IPS-20b (cell line): ENCODE measurements around the gene DDX24.

Experiments
- H3K27ac ChIP-seq: one replicate; pipeline ENCODE4 v1.5.1; 2013; ENCODE audit warnings: low read length
- H3K27me3 ChIP-seq: 2 replicates; pipeline ENCODE4 v1.6.1; 2013; ENCODE audit warnings: mild to moderate bottlenecking, low read length, inconsistent platforms; ENCODE audit not compliant: insufficient read depth
- H3K36me3 ChIP-seq: 2 replicates; pipeline ENCODE4 v1.6.1; 2013; ENCODE audit warnings: low read depth, mild to moderate bottlenecking, inconsistent platforms, low read length, moderate library complexity; ENCODE audit not compliant: insufficient read depth
- H3K4me1 ChIP-seq: 2 replicates; pipeline ENCODE4 v1.6.1; 2013; ENCODE audit warnings: mild to moderate bottlenecking, control low read depth, inconsistent platforms, low read length, moderate library complexity; ENCODE audit not compliant: insufficient read depth
- H3K4me3 ChIP-seq: 2 replicates; pipeline ENCODE4 v1.5.1; 2013; ENCODE audit warnings: mild to moderate bottlenecking, low read length, inconsistent platforms
- H3K9ac ChIP-seq: 2 replicates; pipeline ENCODE4 v1.6.1; 2013; ENCODE audit warnings: low read depth, mild to moderate bottlenecking, inconsistent platforms, low read length, moderate library complexity
- H3K9me3 ChIP-seq: 2 replicates; pipeline ENCODE4 v1.6.1; 2013; ENCODE audit warnings: mild to moderate bottlenecking, low read depth, low read length, inconsistent platforms; ENCODE audit not compliant: insufficient read depth

DDX24 gene

GRCh38 chr14:94043756-94044475 is 37.1 kb downstream of the DDX24 start:
- Histone ChIP-seq H3K27ac (no peak overlapping the region), H3K9me3 (no peaks in the 10 kb centered on the region), H3K4me3 (no peak overlapping the region), H3K27me3 (no peaks in the 10 kb centered on the region), H3K36me3 (peaks cover 53% of the 10 kb centered on the region), H3K9ac (no peak overlapping the region), H3K4me1 (no peaks in the 10 kb centered on the region)

GRCh38 chr14:94043111-94043755 is 37.8 kb downstream of the DDX24 start:
- Histone ChIP-seq H3K9ac (no peak overlapping the region), H3K4me1 (no peaks in the 10 kb centered on the region), H3K9me3 (no peaks in the 10 kb centered on the region), H3K27ac (no peak overlapping the region), H3K36me3 (peaks cover 46% of the 10 kb centered on the region), H3K4me3 (no peak overlapping the region), H3K27me3 (no peaks in the 10 kb centered on the region)

DNA sequence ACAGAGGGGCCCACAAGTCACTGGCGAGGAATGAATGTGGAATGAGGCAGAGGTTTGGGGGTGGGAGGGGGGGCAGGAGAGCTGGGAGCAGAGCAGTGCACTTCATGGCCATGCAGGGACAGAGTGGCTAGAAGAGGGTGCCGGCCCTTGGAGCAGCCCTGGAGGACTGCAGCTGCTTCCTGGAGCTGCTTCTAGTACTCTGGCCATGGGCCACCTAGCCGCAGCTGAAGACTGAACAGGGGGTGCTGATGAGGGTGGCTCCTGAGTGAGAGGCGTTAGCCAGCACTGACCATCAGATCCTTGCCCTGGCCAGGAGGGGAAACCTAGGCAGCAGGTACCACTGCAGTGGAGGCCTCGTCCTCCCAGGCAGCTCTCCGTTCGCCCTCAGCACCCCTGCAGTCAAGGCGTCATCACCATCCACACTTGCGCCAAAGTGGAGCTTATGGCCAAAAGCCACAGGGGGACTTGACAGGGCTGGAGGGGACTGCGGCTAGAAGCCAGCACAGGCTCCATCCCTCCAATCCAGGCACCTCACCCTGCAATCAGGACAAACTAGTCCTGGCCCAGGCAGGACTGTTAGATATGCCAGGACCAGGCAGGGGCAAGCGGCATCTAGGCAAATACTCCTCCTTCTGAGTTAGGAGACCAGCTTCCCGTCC is 38.4 kb downstream of the DDX24 start:
- Histone ChIP-seq H3K4me3 (no peak overlapping the region), H3K27me3 (no peaks in the 10 kb centered on the region), H3K4me1 (no peaks in the 10 kb centered on the region), H3K36me3 (peaks cover 40% of the 10 kb centered on the region), H3K27ac (no peak overlapping the region), H3K9me3 (no peaks in the 10 kb centered on the region), H3K9ac (no peak overlapping the region)

DNA sequence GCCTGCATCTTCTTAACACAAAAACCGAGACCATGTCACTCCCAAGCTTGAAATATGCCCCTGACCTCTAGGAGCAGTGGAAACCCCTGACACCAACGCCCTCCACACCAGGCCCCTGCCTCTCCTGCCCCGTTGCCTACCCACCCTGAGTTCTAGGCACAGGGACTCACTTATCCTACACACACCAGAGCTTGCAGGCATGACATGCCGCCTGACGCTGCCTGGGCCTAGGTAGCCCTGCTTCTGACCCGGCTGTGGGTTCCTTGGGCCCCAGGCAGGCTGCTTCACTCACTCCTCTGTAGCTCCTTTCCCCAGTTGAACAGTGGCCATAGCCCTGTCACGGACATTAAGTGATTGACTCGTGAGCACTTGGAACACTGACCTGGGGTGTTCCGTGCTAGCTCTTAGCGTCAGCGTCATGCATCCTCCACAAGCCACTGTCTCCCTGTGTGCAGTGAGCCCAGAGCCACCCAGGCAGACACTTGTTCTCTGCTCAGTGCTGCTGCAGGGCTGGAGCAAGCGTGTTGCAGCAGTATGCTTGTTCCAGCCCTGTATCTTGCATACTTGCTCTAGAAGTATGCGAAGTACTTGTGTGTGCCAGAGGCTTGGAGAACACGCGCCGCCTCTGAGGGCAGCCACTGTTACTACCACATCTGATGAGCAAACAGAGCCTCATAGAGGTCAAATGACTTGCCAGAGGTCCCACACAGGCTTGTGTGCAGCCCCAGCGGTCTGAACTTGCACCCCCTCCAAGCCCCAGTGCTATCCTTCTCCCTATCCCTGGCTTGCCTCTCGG is 39.3 kb downstream of the DDX24 start:
- no peak overlapping the region for H3K4me3 ChIP-seq
- no peak overlapping the region for H3K27ac ChIP-seq
- H3K9me3 ChIP-seq, result no peaks in the 10 kb centered on the region
- H3K27me3 ChIP-seq, result no peaks in the 10 kb centered on the region
- H3K9ac ChIP-seq, result no peak overlapping the region
- H3K4me1 ChIP-seq, result no peaks in the 10 kb centered on the region
- peaks cover 32% of the 10 kb centered on the region for H3K36me3 ChIP-seq

DNA sequence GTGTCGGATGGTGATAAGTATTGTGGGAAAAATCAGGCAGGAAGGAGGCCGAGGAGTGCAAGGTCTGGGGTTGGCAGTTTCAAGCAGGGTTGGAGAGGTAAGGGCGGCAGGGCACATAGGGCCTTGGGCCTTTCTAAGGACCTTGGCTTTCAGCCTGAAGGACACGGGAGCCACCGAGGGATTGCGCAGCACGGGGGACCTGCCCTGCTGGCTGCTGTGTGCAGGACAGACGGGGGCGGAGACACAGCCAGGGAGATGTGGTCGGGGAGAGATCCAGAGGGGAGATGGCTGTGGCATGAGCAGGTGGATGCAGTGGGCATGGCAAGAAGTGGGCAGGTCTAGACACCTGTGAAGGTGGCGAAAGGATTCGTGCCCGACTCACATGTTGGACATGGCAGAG is 40.2 kb downstream of the DDX24 start:
- Histone ChIP-seq H3K4me3 (no peak overlapping the region), H3K9ac (no peak overlapping the region), H3K27me3 (no peaks in the 10 kb centered on the region), H3K27ac (no peak overlapping the region), H3K9me3 (no peaks in the 10 kb centered on the region), H3K36me3 (peaks cover 22% of the 10 kb centered on the region), H3K4me1 (0 out of 2 replicates have a peak, but pooled peaks cover 2% of the 10 kb centered on the region)

DNA sequence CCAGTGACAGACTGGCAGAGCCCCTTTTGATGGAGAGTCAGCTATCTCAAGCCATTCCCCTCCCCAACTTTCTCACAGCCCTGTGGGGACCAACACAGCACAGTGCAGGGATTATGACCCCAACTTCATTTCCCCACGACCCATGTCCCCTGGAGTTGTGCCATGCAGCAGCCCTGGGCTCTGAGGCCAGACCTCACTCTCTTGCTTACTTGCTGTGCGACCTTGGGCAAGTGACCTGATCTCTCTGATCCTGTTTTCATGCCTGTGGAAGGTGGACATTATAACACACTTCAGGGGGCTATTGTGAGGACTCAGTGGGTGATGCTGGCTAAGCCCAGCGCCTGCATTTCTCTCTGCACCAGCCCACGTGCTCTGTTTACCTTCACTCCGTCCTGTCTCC is 40.8 kb downstream of the DDX24 start:
- H3K27ac ChIP-seq, result no peak overlapping the region
- H3K9me3 ChIP-seq, result no peaks in the 10 kb centered on the region
- H3K4me3 ChIP-seq, result no peak overlapping the region
- peaks cover 17% of the 10 kb centered on the region for H3K36me3 ChIP-seq
- H3K9ac ChIP-seq, result no peak overlapping the region
- 0 out of 2 replicates have a peak, but pooled peaks cover 2% of the 10 kb centered on the region for H3K4me1 ChIP-seq
- H3K27me3 ChIP-seq, result no peaks in the 10 kb centered on the region

DNA sequence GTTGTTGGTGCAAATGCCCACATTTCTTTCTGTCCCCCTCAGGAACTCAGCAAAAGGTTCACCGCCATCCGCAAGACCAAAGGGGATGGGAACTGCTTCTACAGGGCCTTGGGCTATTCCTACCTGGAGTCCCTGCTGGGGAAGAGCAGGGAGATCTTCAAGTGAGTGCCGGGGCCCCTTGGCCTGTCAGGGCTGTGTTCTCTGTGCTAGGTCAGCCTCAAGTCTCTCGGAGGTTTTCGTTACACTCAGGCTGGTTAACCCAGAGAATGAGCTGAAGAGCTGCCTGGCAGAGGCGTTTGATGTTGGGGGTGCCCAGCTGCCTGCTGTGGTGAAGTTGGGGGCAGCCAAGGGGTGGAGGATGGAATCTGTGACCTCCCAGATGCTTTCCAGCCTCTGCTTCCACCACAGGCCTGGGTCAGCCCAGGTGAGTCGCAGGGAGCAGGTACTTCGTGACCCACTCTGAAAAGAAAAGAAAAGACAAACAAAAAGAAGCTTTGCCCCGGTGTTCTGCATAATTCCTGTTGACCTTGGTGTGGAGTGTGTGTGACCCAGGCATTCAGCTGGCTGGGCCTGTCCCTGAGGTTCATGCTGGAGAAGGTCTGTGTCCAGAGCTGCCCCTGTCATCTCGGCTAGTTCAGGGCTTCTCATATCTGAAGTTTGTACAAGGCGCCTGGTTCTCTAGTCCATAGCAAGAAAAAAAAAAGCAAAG is 41.9 kb downstream of the DDX24 start:
- Histone ChIP-seq H3K36me3 (peaks cover 5% of the 10 kb centered on the region; the same call in 1 of the 2 replicates), H3K27ac (no peak overlapping the region), H3K4me1 (0 out of 2 replicates have a peak, but pooled peaks cover 2% of the 10 kb centered on the region), H3K9me3 (no peaks in the 10 kb centered on the region), H3K4me3 (no peak overlapping the region), H3K9ac (no peak overlapping the region), H3K27me3 (no peaks in the 10 kb centered on the region)

- no peaks in the 10 kb centered on the region for H3K27me3 ChIP-seq
- 0 out of 2 replicates have a peak, but pooled peaks cover 5% of the 10 kb centered on the region for H3K36me3 ChIP-seq
- H3K4me3 ChIP-seq, result no peak overlapping the region
- no peaks in the 10 kb centered on the region for H3K9me3 ChIP-seq
- H3K27ac ChIP-seq, result no peak overlapping the region
- 0 out of 2 replicates have a peak, but pooled peaks cover 2% of the 10 kb centered on the region for H3K4me1 ChIP-seq
- no peak overlapping the region for H3K9ac ChIP-seq
Measured at GRCh38 chr14:94038510-94038909, 42.5 kb downstream of the DDX24 start.

DNA sequence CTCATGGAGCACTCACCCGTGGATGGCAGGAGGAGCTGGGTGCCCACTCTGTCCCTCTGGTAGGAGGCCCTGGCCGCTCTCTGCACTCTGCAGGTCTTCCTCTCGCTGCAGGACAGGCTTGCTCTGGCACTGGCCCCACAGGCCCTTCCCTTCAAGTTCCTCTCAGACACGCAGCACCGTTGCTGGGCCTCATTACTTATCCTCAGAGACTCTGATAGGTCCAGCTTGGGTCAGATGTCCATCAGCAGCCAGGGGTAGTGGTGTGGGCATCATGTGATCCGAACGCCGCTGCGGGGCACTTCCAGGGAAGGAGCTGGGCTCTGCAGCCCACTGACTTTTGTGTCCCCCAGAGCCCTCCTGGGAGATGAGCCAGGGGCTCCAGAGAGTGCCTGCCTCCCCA is 43.0 kb downstream of the DDX24 start:
- no peaks in the 10 kb centered on the region for H3K9me3 ChIP-seq
- 0 out of 2 replicates have a peak, but pooled peaks cover 5% of the 10 kb centered on the region for H3K36me3 ChIP-seq
- H3K4me1 ChIP-seq, result 0 out of 2 replicates have a peak, but pooled peaks cover 2% of the 10 kb centered on the region
- no peak overlapping the region for H3K27ac ChIP-seq
- H3K9ac ChIP-seq, result no peak overlapping the region
- H3K27me3 ChIP-seq, result no peaks in the 10 kb centered on the region
- H3K4me3 ChIP-seq, result no peak overlapping the region

- H3K9me3 ChIP-seq, result no peaks in the 10 kb centered on the region
- H3K36me3 ChIP-seq, result no peaks in the 10 kb centered on the region
- H3K4me1 ChIP-seq, result 0 out of 2 replicates have a peak, but pooled peaks cover 2% of the 10 kb centered on the region
- H3K27me3 ChIP-seq, result no peaks in the 10 kb centered on the region
- no peak overlapping the region for H3K9ac ChIP-seq
- H3K27ac ChIP-seq, result no peak overlapping the region
- no peak overlapping the region for H3K4me3 ChIP-seq
Measured at GRCh38 chr14:94036313-94037167, 44.5 kb downstream of the DDX24 start.
